GM12878 (cell line): ENCODE measurements around the gene ZNF75A. TPM values are rescaled to one million over a fixed set of nuclear protein-coding genes. Genes with fewer than 3 reads are reported as not detected.

Experiments used
- BHLHE40 ChIP-seq, 2 experiments: fragments of 450-650 bp in 1 of 2; IDR thresholded peaks; 2 replicates each; pipeline ENCODE4 v1.6.1; 2011 to 2017; ENCODE audit warnings: low read depth in 2 of 2, borderline replicate concordance in 1 of 2, improper control_type of control experiment in 1 of 2, low read length in 1 of 2, mild to moderate bottlenecking in 1 of 2
- BMI1 ChIP-seq: fragments of 450-650 bp; IDR thresholded peaks from 2 replicates; pipeline ENCODE4 v1.6.1; 2016; ENCODE audit warnings: mild to moderate bottlenecking, moderate library complexity, borderline replicate concordance
- CBFB ChIP-seq: IDR thresholded peaks from 2 replicates; pipeline ENCODE4 v1.6.1; 2016; ENCODE audit warnings: antibody characterized with exemption, low read depth
- CHD1 ChIP-seq: IDR thresholded peaks from 2 replicates; pipeline ENCODE4 v1.6.1; 2012; ENCODE audit warnings: low read depth, low read length, improper control_type of control experiment
- CREB1 ChIP-seq: IDR thresholded peaks from 2 replicates; pipeline ENCODE4 v1.6.1; 2012; ENCODE audit warnings: low read depth, mild to moderate bottlenecking, inconsistent platforms
- EZH2 ChIP-seq: IDR thresholded peaks from 2 replicates; pipeline ENCODE4 v1.6.1; 2012; ENCODE audit warnings: low read depth, mild to moderate bottlenecking, control low read depth, inconsistent platforms, low read length, borderline replicate concordance; ENCODE audit not compliant: control insufficient read depth
- HDGF ChIP-seq: fragments of 450-650 bp; IDR thresholded peaks from 2 replicates; pipeline ENCODE4 v1.6.1; 2016; ENCODE audit warnings: antibody characterized with exemption
- KDM1A ChIP-seq: fragments of 200-600 bp; sonication (generic); IDR thresholded peaks from 2 replicates; pipeline ENCODE4 v1.6.1; 2016; ENCODE audit warnings: borderline replicate concordance
- LARP7 ChIP-seq: fragments of 450-650 bp; IDR thresholded peaks from 2 replicates; pipeline ENCODE4 v1.6.1; 2017; ENCODE audit warnings: mild to moderate bottlenecking
- MAX ChIP-seq: IDR thresholded peaks from 2 replicates; pipeline ENCODE4 v1.6.1; 2012; ENCODE audit warnings: low read depth, low read length, improper control_type of control experiment
- MYC ChIP-seq: IDR thresholded peaks from 2 replicates; pipeline ENCODE4 v1.6.1; 2011; ENCODE audit warnings: mild to moderate bottlenecking, low read length, moderate library complexity, inconsistent platforms; ENCODE audit not compliant: insufficient read depth, insufficient replicate concordance, insufficient read length, severe bottlenecking
- NFYB ChIP-seq: IDR thresholded peaks from 2 replicates; pipeline ENCODE4 v1.6.1; 2011; ENCODE audit warnings: low read depth, mild to moderate bottlenecking, low read length, improper control_type of control experiment, moderate library complexity; ENCODE audit not compliant: insufficient read depth
- POLR2AphosphoS5 ChIP-seq: IDR thresholded peaks from 2 replicates; pipeline ENCODE4 v1.6.1; 2011; ENCODE audit warnings: mild to moderate bottlenecking, low read length, inconsistent platforms
- RAD21 ChIP-seq: IDR thresholded peaks from 2 replicates; pipeline ENCODE4 v1.6.1; 2011; ENCODE audit warnings: mild to moderate bottlenecking, low read depth, low read length, moderate library complexity; ENCODE audit not compliant: insufficient read depth
- RUNX3 ChIP-seq: IDR thresholded peaks from 2 replicates; pipeline ENCODE4 v1.6.1; 2012; ENCODE audit warnings: low read length, inconsistent platforms
- SMARCA5 ChIP-seq: fragments of 450-650 bp; IDR thresholded peaks from 2 replicates; pipeline ENCODE4 v1.6.1; 2017; ENCODE audit warnings: mild to moderate bottlenecking
- SREBF1 ChIP-seq: IDR thresholded peaks from 2 replicates; pipeline ENCODE4 v1.6.1; 2012; ENCODE audit warnings: mild to moderate bottlenecking, low read length
- STAT3 ChIP-seq: IDR thresholded peaks from 2 replicates; pipeline ENCODE4 v1.6.1; 2011; ENCODE audit warnings: low read depth, low read length, improper control_type of control experiment
- ZNF24 ChIP-seq: fragments of 450-650 bp; IDR thresholded peaks from 2 replicates; pipeline ENCODE4 v1.6.1; 2017; ENCODE audit warnings: antibody characterized with exemption, mild to moderate bottlenecking
- polyA plus RNA-seq, 11 experiments: library from polyadenylated mRNA; depleted of rRNA in 4 of 11; unstranded in 6 of 11; stranded (reverse) in 5 of 11; fragments of >200 nt; fragmentation: Nextera tagmentation in 4 of 11; fragmentation: Illumina TruSeq in 1 of 11; extraction: Ambion mirVana in 4 of 11; extraction: Trizol in 1 of 11; gene quantifications; 1 replicate in 1 of 11; 2 replicates in 10 of 11; pipeline versions ENCODE4 v1.2.1 to v1.2.3, GENCODE V29; 2011 to 2016; ENCODE audit warnings: inconsistent platforms in 2 of 11, missing spikeins in 2 of 11, low read depth in 1 of 11
- total RNA-seq, 4 experiments: library from RNA; depleted of rRNA in 3 of 4; stranded (reverse); fragments of >200 nt in 3 of 4; fragmentation: Illumina TruSeq in 1 of 4; extraction: Trizol in 1 of 4; gene quantifications; 2 replicates each; pipeline versions ENCODE4 v1.2.1 to v1.2.3, GENCODE V29; 2013 to 2021
- TF ChIP-seq, protein P1 (sequence below): fragments of 450-650 bp; IDR thresholded peaks from 2 replicates; pipeline ENCODE4 v1.6.1; 2017; ENCODE audit warnings: antibody characterized with exemption, mild to moderate bottlenecking, moderate library complexity
- TF ChIP-seq, protein P2 (sequence below): IDR thresholded peaks from 2 replicates; pipeline ENCODE4 v1.6.1; 2012; ENCODE audit warnings: low read depth, low read length, improper control_type of control experiment
- TF ChIP-seq, protein P3 (sequence below), 3 experiments: IDR thresholded peaks in 2 of 3; conservative IDR thresholded peaks in 1 of 3; 2 replicates each; pipeline ENCODE4 v1.5.1; 2011; ENCODE audit warnings: low read depth in 3 of 3, low read length in 3 of 3, mild to moderate bottlenecking in 3 of 3, control low read depth in 2 of 3, moderate library complexity in 2 of 3, inconsistent platforms in 1 of 3, mixed read lengths in 1 of 3; ENCODE audit not compliant: control insufficient read depth in 2 of 3, insufficient read depth in 1 of 3; ENCODE audit errors: extremely low read depth in 1 of 3
- TF ChIP-seq, protein P4 (sequence below): fragments of 450-650 bp; IDR thresholded peaks from 2 replicates; pipeline ENCODE4 v1.6.1; 2016; ENCODE audit warnings: mild to moderate bottlenecking

Gene ZNF75A
- total and polyA plus RNA-seq, 10 of the 15 experiments (the other 5 are each of a cell fraction or from before 2014, with no cell fraction given) = 7.4 to 21.2 (median 16.1) TPM

GRCh38 chr16:3283543-3284447 lies 21.5 kb upstream of the ZNF75A start (continued):
- TF ChIP-seq, protein P1, sequence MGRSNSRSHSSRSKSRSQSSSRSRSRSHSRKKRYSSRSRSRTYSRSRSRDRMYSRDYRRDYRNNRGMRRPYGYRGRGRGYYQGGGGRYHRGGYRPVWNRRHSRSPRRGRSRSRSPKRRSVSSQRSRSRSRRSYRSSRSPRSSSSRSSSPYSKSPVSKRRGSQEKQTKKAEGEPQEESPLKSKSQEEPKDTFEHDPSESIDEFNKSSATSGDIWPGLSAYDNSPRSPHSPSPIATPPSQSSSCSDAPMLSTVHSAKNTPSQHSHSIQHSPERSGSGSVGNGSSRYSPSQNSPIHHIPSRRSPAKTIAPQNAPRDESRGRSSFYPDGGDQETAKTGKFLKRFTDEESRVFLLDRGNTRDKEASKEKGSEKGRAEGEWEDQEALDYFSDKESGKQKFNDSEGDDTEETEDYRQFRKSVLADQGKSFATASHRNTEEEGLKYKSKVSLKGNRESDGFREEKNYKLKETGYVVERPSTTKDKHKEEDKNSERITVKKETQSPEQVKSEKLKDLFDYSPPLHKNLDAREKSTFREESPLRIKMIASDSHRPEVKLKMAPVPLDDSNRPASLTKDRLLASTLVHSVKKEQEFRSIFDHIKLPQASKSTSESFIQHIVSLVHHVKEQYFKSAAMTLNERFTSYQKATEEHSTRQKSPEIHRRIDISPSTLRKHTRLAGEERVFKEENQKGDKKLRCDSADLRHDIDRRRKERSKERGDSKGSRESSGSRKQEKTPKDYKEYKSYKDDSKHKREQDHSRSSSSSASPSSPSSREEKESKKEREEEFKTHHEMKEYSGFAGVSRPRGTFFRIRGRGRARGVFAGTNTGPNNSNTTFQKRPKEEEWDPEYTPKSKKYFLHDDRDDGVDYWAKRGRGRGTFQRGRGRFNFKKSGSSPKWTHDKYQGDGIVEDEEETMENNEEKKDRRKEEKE = peak; percentile 11; the same call in 1 of the 2 replicates
- no peak for TF ChIP-seq KDM1A
- TF ChIP-seq, protein P2, sequence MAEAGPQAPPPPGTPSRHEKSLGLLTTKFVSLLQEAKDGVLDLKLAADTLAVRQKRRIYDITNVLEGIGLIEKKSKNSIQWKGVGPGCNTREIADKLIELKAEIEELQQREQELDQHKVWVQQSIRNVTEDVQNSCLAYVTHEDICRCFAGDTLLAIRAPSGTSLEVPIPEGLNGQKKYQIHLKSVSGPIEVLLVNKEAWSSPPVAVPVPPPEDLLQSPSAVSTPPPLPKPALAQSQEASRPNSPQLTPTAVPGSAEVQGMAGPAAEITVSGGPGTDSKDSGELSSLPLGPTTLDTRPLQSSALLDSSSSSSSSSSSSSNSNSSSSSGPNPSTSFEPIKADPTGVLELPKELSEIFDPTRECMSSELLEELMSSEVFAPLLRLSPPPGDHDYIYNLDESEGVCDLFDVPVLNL = no peak
- TF ChIP-seq LARP7 = peak; percentile 81
- no peak for TF ChIP-seq CBFB
- TF ChIP-seq CHD1 = no peak
- TF ChIP-seq MAX = no peak
- TF ChIP-seq NFYB = no peak
- TF ChIP-seq POLR2AphosphoS5 = no peak
- no peak for TF ChIP-seq MYC
- no peak for TF ChIP-seq RUNX3
- TF ChIP-seq HDGF = no peak
- no peak for TF ChIP-seq RAD21
- TF ChIP-seq BHLHE40 (IDR thresholded peaks at IDR 0.05; ENCODE audit: borderline replicate concordance in 1 of 2, low read depth in 2 of 2, low read length in 1 of 2) = no peak
- no peak for TF ChIP-seq EZH2
- TF ChIP-seq STAT3 = no peak
- TF ChIP-seq SMARCA5 = no peak
- 0 out of 2 replicates have a peak, but pooled peaks have one; percentile 33 for TF ChIP-seq ZNF24
- no peak for TF ChIP-seq BMI1
- TF ChIP-seq CREB1 = no peak
- TF ChIP-seq, protein P3, sequence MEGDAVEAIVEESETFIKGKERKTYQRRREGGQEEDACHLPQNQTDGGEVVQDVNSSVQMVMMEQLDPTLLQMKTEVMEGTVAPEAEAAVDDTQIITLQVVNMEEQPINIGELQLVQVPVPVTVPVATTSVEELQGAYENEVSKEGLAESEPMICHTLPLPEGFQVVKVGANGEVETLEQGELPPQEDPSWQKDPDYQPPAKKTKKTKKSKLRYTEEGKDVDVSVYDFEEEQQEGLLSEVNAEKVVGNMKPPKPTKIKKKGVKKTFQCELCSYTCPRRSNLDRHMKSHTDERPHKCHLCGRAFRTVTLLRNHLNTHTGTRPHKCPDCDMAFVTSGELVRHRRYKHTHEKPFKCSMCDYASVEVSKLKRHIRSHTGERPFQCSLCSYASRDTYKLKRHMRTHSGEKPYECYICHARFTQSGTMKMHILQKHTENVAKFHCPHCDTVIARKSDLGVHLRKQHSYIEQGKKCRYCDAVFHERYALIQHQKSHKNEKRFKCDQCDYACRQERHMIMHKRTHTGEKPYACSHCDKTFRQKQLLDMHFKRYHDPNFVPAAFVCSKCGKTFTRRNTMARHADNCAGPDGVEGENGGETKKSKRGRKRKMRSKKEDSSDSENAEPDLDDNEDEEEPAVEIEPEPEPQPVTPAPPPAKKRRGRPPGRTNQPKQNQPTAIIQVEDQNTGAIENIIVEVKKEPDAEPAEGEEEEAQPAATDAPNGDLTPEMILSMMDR (IDR thresholded peaks at IDR 0.05 in 2 of 3, conservative IDR thresholded peaks at IDR 0.05 in 1 of 3; ENCODE audit: control insufficient read depth in 2 of 3, extremely low read depth in 1 of 3, insufficient read depth in 1 of 3, low read depth in 3 of 3, low read length in 3 of 3) = no peak
- TF ChIP-seq, protein P4, sequence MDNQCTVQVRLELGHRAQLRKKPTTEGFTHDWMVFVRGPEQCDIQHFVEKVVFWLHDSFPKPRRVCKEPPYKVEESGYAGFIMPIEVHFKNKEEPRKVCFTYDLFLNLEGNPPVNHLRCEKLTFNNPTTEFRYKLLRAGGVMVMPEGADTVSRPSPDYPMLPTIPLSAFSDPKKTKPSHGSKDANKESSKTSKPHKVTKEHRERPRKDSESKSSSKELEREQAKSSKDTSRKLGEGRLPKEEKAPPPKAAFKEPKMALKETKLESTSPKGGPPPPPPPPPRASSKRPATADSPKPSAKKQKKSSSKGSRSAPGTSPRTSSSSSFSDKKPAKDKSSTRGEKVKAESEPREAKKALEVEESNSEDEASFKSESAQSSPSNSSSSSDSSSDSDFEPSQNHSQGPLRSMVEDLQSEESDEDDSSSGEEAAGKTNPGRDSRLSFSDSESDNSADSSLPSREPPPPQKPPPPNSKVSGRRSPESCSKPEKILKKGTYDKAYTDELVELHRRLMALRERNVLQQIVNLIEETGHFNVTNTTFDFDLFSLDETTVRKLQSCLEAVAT = peak; percentile 45; the same call in 1 of the 2 replicates
- TF ChIP-seq SREBF1 = no peak
